OCI-LY7 (cell line): Measurements from ENCODE around the gene DBNDD2. TPM values are rescaled to one million over a fixed set of nuclear protein-coding genes. Genes with fewer than 3 reads are reported as not detected.

Experiments used
- BruUV-seq: library from RNA; stranded (reverse); fragments of 400-500 nt; replicated peaks from 2 replicates; lab custom pipeline; 2021; lab: Mats Ljungman, UMichigan
- CTCF ChIA-PET: fragments of 300-600 bp; sonication (Branson Sonifier 250); formaldehyde crosslinking; loops from one replicate; lab custom pipeline; 2022; ENCODE audit warnings: antibody characterized with exemption; ENCODE audit not compliant: unreplicated experiment; lab: Charles Lee
- POLR2A ChIA-PET: fragments of 300-600 bp; sonication (Branson Sonifier 250); formaldehyde crosslinking; loops from one replicate; lab custom pipeline; 2022; ENCODE audit warnings: antibody characterized with exemption; lab: Charles Lee
- DNase-seq: peaks from one replicate; pipeline ENCODE4 v3.0.0-alpha.2; 2015; ENCODE audit warnings: low spot score
- H2AFZ ChIP-seq: fragments of 200-600 bp; sonication (generic), shearing (Covaris generic); 2 replicates; pipeline ENCODE4 v1.6.1; 2014; ENCODE audit warnings: mild to moderate bottlenecking, antibody characterized with exemption, low read length, moderate library complexity
- H3K27ac ChIP-seq: fragments of 200-600 bp; sonication (generic); 2 replicates; pipeline ENCODE4 v1.5.1; 2014; ENCODE audit warnings: mixed run types, low read depth, mild to moderate bottlenecking, moderate library complexity, low read length, inconsistent platforms; ENCODE audit not compliant: poor library complexity, severe bottlenecking
- H3K36me3 ChIP-seq: fragments of 200-600 bp; sonication (generic); 2 replicates; pipeline ENCODE4 v1.6.1; 2014; ENCODE audit warnings: mild to moderate bottlenecking, antibody characterized with exemption, low read length, moderate library complexity, mixed read lengths; ENCODE audit not compliant: insufficient read depth
- H3K4me1 ChIP-seq: fragments of 200-600 bp; sonication (generic); 2 replicates; pipeline ENCODE4 v1.5.1; 2014; ENCODE audit warnings: mild to moderate bottlenecking, low read length; ENCODE audit not compliant: insufficient read depth, poor library complexity, severe bottlenecking
- H3K4me2 ChIP-seq: fragments of 200-600 bp; sonication (generic); 2 replicates; pipeline ENCODE4 v1.6.1; 2014; ENCODE audit warnings: mild to moderate bottlenecking, low read length
- H3K4me3 ChIP-seq: fragments of 200-600 bp; sonication (generic); 2 replicates; pipeline ENCODE4 v1.5.1; 2014; ENCODE audit warnings: mild to moderate bottlenecking, low read depth, low read length; ENCODE audit not compliant: poor library complexity, severe bottlenecking
- H3K79me2 ChIP-seq: fragments of 200-600 bp; sonication (generic); 2 replicates; pipeline ENCODE4 v1.6.1; 2016; ENCODE audit warnings: low read depth, mild to moderate bottlenecking, low read length, moderate library complexity, mixed read lengths; ENCODE audit not compliant: insufficient read depth
- H3K9me2 ChIP-seq: fragments of 200-600 bp; sonication (generic); 2 replicates; pipeline ENCODE4 v1.6.1; 2016; ENCODE audit warnings: mild to moderate bottlenecking, low read length, mixed read lengths; ENCODE audit not compliant: insufficient read depth
- H3K9me3 ChIP-seq: fragments of 200-600 bp; sonication (generic); 2 replicates; pipeline ENCODE4 v1.6.1; 2014; ENCODE audit warnings: mild to moderate bottlenecking, mixed run types, low read length, mixed read lengths
- H4K20me1 ChIP-seq: fragments of 200-600 bp; sonication (generic); 2 replicates; pipeline ENCODE4 v1.6.1; 2014; ENCODE audit warnings: mild to moderate bottlenecking, antibody characterized with exemption, low read length, moderate library complexity, mixed read lengths; ENCODE audit not compliant: insufficient read depth
- CTCF ChIP-seq: fragments of 200-600 bp; sonication (generic); conservative IDR thresholded peaks from 2 replicates; pipeline ENCODE4 v1.5.1; 2014; ENCODE audit warnings: mild to moderate bottlenecking, antibody characterized with exemption, low read length, moderate library complexity, mixed read lengths
- EZH2phosphoT487 ChIP-seq: fragments of 200-600 bp; sonication (generic); IDR thresholded peaks from 2 replicates; pipeline ENCODE4 v1.6.1; 2018; ENCODE audit warnings: low read depth, borderline replicate concordance, mild to moderate bottlenecking, mixed run types, antibody characterized with exemption, low read length, moderate library complexity, mixed read lengths
- intact Hi-C: fragments of 100-400 bp; cut with micrococcal nuclease; formaldehyde crosslinking; loops from one replicate; pipeline ENCODE4 v1.10.0; 2022; ENCODE audit not compliant: unreplicated experiment
- total RNA-seq, 2 experiments: library from RNA; depleted of rRNA in 1 of 2; stranded (reverse); fragments of >200 nt in 1 of 2; shearing (Covaris generic) in 1 of 2; gene quantifications; 2 replicates each; pipeline ENCODE4 v1.2.3, GENCODE V29; 2014 to 2022

DBNDD2 gene
- total RNA-seq, 2 experiments from 2014 or later, result 0.57 TPM; not detected in 1

- no TSS peak for BruUV-seq
- ChIA-PET CTCF (interaction anchor here (0.6 kb wide), 1 partner anchor 791 kb away, joined by 3 read pairs; no protein-coding TSS in a partner anchor), POLR2A (no interaction called here)
- 0 out of 2 replicates have a peak, but pooled peaks cover 3% of the 10 kb centered on the region for H4K20me1 ChIP-seq
- no peak overlapping the region for H3K27ac ChIP-seq
- H3K79me2 ChIP-seq, result peaks cover 8% of the 10 kb centered on the region; the same call in 1 of the 2 replicates
- no peak overlapping the region for H2AFZ ChIP-seq
- peaks cover 9% of the 10 kb centered on the region for H3K4me1 ChIP-seq
- TF ChIP-seq CTCF (no peak), EZH2phosphoT487 (no peak)
- no peaks in the 10 kb centered on the region for H3K36me3 ChIP-seq
- intact Hi-C loops, result loop anchor here (5.0 kb wide), 1 partner anchor 413 kb away; no protein-coding TSS in a partner anchor
- no peaks in the 10 kb centered on the region for H3K9me3 ChIP-seq
- no peak overlapping the region for H3K4me3 ChIP-seq
- no peak for DNase-seq
- H3K4me2 ChIP-seq, result no peak overlapping the region
- no peaks in the 10 kb centered on the region for H3K9me2 ChIP-seq
These were observed 48.5 kb upstream of the DBNDD2 start for GRCh38 chr20:45359406-45360148.

GRCh38 chr20:45361793-45362192 lies 46.3 kb upstream of the DBNDD2 start:
- Histone ChIP-seq H4K20me1 (0 out of 2 replicates have a peak, but pooled peaks cover 3% of the 10 kb centered on the region), H3K4me2 (no peak overlapping the region), H3K27ac (no peak overlapping the region), H3K9me2 (no peaks in the 10 kb centered on the region), H3K4me3 (no peak overlapping the region), H2AFZ (no peak overlapping the region), H3K4me1 (peaks cover 31% of the 10 kb centered on the region), H3K36me3 (peaks cover 21% of the 10 kb centered on the region), H3K9me3 (no peaks in the 10 kb centered on the region), H3K79me2 (peaks cover 8% of the 10 kb centered on the region; the same call in 1 of the 2 replicates)
- DNase-seq, result no peak
- intact Hi-C loops, result loop anchor here (1.0 to 5.0 kb wide), 3 partner anchors 76 to 411 kb away; no protein-coding TSS in a partner anchor
- TF ChIP-seq CTCF, result no peak
- no peak for TF ChIP-seq EZH2phosphoT487
- BruUV-seq, result no TSS peak
- ChIA-PET POLR2A (no interaction called here), CTCF (interaction anchor here (1.2 kb wide), 1 partner anchor 11 kb away, joined by 3 read pairs; no protein-coding TSS in a partner anchor)
